Smooth muscle cell (in vitro differentiated cells): ENCODE results near the gene SLC6A3. TPM values are rescaled to one million over a fixed set of nuclear protein-coding genes. Genes with fewer than 3 reads are reported as not detected.

Experiments used
- DNase-seq: peaks from one replicate; lab custom pipeline; 2025; ENCODE audit not compliant: unreplicated experiment; lab: John Stamatoyannopoulos, UW
- H2AFZ ChIP-seq: fragments of 200-600 bp; sonication (generic); 2 replicates; pipeline ENCODE4 v1.6.0; 2016; ENCODE audit warnings: antibody characterized with exemption, low read depth, mild to moderate bottlenecking
- H3F3A ChIP-seq: fragments of 200-600 bp; sonication (generic); 2 replicates; pipeline ENCODE4 v1.6.0; 2017; ENCODE audit warnings: antibody characterized with exemption, low read depth
- H3K27ac ChIP-seq: fragments of 200-600 bp; sonication (generic); 2 replicates; pipeline ENCODE4 v1.5.1; 2016; ENCODE audit warnings: low read depth, mild to moderate bottlenecking
- H3K27me3 ChIP-seq: fragments of 200-600 bp; sonication (generic); 2 replicates; pipeline ENCODE4 v1.6.1; 2016; ENCODE audit warnings: low read depth, mild to moderate bottlenecking
- H3K36me3 ChIP-seq: fragments of 200-600 bp; sonication (generic); 2 replicates; pipeline ENCODE4 v1.5.1; 2016; ENCODE audit warnings: low read depth
- H3K4me1 ChIP-seq: fragments of 200-600 bp; sonication (generic); 2 replicates; pipeline ENCODE4 v1.5.1; 2016; ENCODE audit warnings: low read depth
- H3K4me2 ChIP-seq: fragments of 200-600 bp; sonication (generic); 2 replicates; pipeline ENCODE4 v1.6.0; 2016; ENCODE audit warnings: mild to moderate bottlenecking
- H3K4me3 ChIP-seq: fragments of 200-600 bp; sonication (generic); 2 replicates; pipeline ENCODE4 v1.5.1; 2016; ENCODE audit warnings: mild to moderate bottlenecking
- H3K79me2 ChIP-seq: fragments of 200-600 bp; sonication (generic); 2 replicates; pipeline ENCODE4 v1.6.0; 2016; ENCODE audit warnings: low read depth, mild to moderate bottlenecking
- H3K9ac ChIP-seq: fragments of 200-600 bp; sonication (generic); 2 replicates; pipeline ENCODE4 v1.6.0; 2016; ENCODE audit warnings: low read depth
- H3K9me3 ChIP-seq: fragments of 200-600 bp; sonication (generic); replicated peaks from 2 replicates; pipeline ENCODE4 v1.5.1; 2016; ENCODE audit warnings: low read depth
- H4K20me1 ChIP-seq: fragments of 200-600 bp; sonication (generic); 2 replicates; pipeline ENCODE4 v1.6.0; 2016; ENCODE audit warnings: low read depth
- whole genome bisulfite sequencing: methylation state at CpG from one replicate; pipeline ENCODE4 v1.1.7; 2016; ENCODE audit warnings: low lambda C conversion rate; 5-methylcytosine and 5-hydroxymethylcytosine counted together
- polyA plus RNA-seq: library from polyadenylated mRNA; unstranded; fragments of >200 nt; fragmentation: Nextera tagmentation; extraction: Ambion mirVana; gene quantifications from 2 replicates; pipeline ENCODE4 v1.2.1, GENCODE V29; 2016
- total RNA-seq: library from RNA; depleted of rRNA; stranded (reverse); fragments of >200 nt; gene quantifications from 2 replicates; pipeline ENCODE4 v1.2.3, GENCODE V29; 2014
- TF ChIP-seq, protein P1 (sequence below): fragments of 200-600 bp; sonication (generic); IDR thresholded peaks from 2 replicates; pipeline ENCODE4 v1.5.1; 2017; ENCODE audit warnings: borderline replicate concordance, mild to moderate bottlenecking, antibody characterized with exemption; ENCODE audit not compliant: insufficient read depth, poor library complexity, severe bottlenecking

SLC6A3 gene
- total and polyA plus RNA-seq, 2 experiments from 2014 or later, result not detected

DNA sequence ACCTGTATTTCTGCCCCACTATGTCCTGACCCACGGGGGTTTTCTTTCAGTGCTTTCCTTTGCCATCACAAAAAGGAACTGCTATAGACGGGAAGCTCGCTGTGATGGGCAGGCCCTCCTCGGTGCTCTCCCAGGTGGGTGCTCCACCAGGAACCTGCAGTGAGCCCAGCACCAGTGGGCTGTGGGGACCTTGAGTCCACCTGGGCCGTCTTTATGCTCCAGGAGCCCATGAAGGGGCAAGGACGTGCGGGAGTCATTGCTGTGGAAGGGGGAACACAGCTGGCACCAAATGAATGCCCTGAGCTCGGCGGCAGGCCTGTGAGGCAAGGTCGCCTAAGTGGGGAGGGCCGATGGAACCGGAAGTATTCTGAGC is 36.7 kb upstream of the SLC6A3 start:
- Histone ChIP-seq H3K4me1 (no peaks in the 10 kb centered on the region), H3K36me3 (no peaks in the 10 kb centered on the region), H4K20me1 (peaks cover 54% of the 10 kb centered on the region), H3K4me3 (no peak overlapping the region), H3K9ac (no peak overlapping the region), H3K4me2 (no peak overlapping the region), H3K79me2 (no peaks in the 10 kb centered on the region), H3K9me3 (no peaks in the 10 kb centered on the region), H2AFZ (no peak overlapping the region), H3K27me3 (no peaks in the 10 kb centered on the region), H3K27ac (no peak overlapping the region), H3F3A (no peaks in the 10 kb centered on the region)
- 97% methylated on average over 12 of the region's 12 CpGs for WGBS
- DNase-seq, result no peak
- TF ChIP-seq, protein P1, sequence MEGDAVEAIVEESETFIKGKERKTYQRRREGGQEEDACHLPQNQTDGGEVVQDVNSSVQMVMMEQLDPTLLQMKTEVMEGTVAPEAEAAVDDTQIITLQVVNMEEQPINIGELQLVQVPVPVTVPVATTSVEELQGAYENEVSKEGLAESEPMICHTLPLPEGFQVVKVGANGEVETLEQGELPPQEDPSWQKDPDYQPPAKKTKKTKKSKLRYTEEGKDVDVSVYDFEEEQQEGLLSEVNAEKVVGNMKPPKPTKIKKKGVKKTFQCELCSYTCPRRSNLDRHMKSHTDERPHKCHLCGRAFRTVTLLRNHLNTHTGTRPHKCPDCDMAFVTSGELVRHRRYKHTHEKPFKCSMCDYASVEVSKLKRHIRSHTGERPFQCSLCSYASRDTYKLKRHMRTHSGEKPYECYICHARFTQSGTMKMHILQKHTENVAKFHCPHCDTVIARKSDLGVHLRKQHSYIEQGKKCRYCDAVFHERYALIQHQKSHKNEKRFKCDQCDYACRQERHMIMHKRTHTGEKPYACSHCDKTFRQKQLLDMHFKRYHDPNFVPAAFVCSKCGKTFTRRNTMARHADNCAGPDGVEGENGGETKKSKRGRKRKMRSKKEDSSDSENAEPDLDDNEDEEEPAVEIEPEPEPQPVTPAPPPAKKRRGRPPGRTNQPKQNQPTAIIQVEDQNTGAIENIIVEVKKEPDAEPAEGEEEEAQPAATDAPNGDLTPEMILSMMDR, result no peak

DNA sequence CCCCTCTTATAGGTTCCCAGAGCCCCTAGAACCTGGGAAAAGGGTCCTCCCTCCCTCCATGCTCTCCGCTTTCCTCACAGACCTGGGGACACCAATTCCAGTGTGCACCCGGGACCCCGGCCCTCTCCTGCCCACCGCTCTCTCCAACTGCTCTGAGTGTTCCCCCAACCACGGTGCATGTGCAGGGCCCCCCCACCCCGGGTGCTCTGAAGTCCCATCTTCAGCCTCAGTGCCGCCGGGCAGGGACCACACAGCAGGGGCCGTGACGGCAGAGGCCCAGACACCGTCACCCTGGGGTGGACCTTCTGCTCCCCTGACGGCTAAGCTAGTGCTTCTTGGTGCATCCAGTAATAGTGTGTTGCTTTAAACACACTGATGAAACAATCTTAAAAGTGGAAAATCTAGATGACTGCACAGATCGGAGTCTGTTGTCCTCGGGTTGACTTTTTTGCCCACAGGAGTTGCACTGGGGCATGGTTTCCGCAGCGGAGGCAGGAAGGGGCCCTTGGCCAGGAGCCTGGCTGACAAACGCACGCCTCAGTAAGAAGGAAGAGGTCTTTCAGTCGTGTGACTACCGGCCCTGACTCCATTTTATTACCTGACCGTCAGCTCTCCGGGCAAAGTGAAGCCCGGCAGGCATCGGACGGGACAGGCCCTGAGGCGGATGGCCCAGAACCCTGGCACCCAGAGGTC is 36.2 kb upstream of the SLC6A3 start:
- DNase-seq, result no peak
- Histone ChIP-seq H3K9ac (no peak overlapping the region), H3K9me3 (no peaks in the 10 kb centered on the region), H4K20me1 (peaks cover 53% of the 10 kb centered on the region), H3K36me3 (no peaks in the 10 kb centered on the region), H3K4me1 (no peaks in the 10 kb centered on the region), H3K27ac (no peak overlapping the region), H3K4me3 (no peak overlapping the region), H3K79me2 (no peaks in the 10 kb centered on the region), H3K27me3 (no peaks in the 10 kb centered on the region), H2AFZ (no peak overlapping the region), H3K4me2 (no peak overlapping the region), H3F3A (no peaks in the 10 kb centered on the region)
- TF ChIP-seq, protein P1, result no peak
- 96% methylated on average over 26 of the region's 26 CpGs for WGBS

DNA sequence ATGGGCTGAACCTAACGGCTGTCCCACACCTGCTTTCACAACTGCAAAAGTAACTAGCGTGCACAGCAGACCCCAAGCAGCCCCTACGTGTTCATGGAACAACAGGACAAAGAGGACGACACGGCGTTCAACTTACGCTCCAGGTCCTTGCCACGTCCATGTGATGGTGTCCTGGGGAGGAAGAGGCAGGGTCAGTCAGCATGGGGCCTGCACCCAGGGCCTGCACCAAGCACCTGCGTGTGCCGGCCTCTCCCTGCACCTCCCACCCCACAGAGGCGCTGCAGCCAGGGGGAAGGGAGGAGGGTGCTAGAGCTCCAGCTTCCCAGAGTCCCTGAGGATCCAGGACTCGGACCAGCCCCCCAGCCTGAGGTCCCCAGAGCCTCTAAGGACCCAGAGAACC is 35.6 kb upstream of the SLC6A3 start:
- Histone ChIP-seq H4K20me1 (peaks cover 47% of the 10 kb centered on the region), H2AFZ (no peak overlapping the region), H3K9ac (no peak overlapping the region), H3K27me3 (no peaks in the 10 kb centered on the region), H3K27ac (no peak overlapping the region), H3K4me1 (no peaks in the 10 kb centered on the region), H3K9me3 (no peaks in the 10 kb centered on the region), H3K4me3 (no peak overlapping the region), H3K79me2 (no peaks in the 10 kb centered on the region), H3K4me2 (no peak overlapping the region), H3F3A (no peaks in the 10 kb centered on the region), H3K36me3 (no peaks in the 10 kb centered on the region)
- DNase-seq, result no peak
- TF ChIP-seq, protein P1, result no peak
- 93% methylated on average over 11 of the region's 12 CpGs for WGBS

DNA sequence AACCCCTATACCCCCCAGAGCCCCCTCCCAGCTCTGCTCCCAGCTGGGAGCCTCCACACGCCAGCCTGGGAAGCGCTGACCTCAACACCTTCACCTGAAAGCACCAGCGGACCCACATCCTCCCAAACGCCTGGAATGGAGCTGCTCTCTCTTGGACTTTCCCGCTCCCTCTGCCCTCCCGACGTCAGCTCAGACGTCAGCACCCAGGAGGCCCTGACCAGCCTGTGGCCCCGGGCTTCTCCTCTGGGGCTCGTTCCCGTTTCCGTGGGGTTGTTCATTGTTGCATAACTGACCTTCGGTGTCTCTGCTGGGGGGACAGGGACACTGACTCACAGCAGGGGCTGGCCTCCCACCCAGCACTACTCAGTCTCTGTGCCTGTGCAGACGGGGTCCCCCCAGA is 35.0 kb upstream of the SLC6A3 start:
- no peak overlapping the region for H3K4me2 ChIP-seq

More for the DNA sequence above, 35.0 kb upstream of the SLC6A3 start:
- TF ChIP-seq, protein P1, result no peak
- H2AFZ ChIP-seq, result no peak overlapping the region
- H3K4me3 ChIP-seq, result no peak overlapping the region
- H3K27me3 ChIP-seq, result no peaks in the 10 kb centered on the region
- no peak for DNase-seq
- no peak overlapping the region for H3K27ac ChIP-seq
- 74% methylated on average over 14 of the region's 14 CpGs for WGBS
- H3K79me2 ChIP-seq, result no peaks in the 10 kb centered on the region
- no peaks in the 10 kb centered on the region for H3K4me1 ChIP-seq
- H3K36me3 ChIP-seq, result no peaks in the 10 kb centered on the region
- no peaks in the 10 kb centered on the region for H3K9me3 ChIP-seq
- H3F3A ChIP-seq, result no peaks in the 10 kb centered on the region
- H4K20me1 ChIP-seq, result peaks cover 42% of the 10 kb centered on the region
- no peak overlapping the region for H3K9ac ChIP-seq
